ENCODE results near the gene SPTLC2.
"Not testable (repeated sequence)": the region's sequence is repeated elsewhere in the genome, so short reads cannot be mapped to it uniquely, and the experiment has no call there.

The SPTLC2 gene

DNA sequence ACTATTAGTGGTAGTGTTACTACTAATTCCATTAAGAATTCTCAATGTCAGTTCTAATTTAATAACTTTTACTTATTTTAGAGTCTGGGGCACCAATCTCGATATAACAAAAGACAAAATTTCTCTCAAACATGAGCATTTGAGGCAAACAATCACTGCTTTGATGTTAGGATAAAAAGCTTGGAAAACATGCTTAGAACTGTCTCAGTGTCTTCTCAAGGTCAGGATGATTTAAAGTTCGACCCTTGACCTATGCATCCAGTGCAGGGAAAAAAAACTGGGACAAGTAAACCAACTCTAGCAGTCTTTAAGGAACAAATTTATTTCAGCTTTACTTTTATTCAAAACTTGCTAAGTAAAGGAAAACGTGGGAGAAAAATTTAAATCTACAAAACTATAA is 31.1 kb downstream of the SPTLC2 start:
- no peak for DNase-seq

DNA sequence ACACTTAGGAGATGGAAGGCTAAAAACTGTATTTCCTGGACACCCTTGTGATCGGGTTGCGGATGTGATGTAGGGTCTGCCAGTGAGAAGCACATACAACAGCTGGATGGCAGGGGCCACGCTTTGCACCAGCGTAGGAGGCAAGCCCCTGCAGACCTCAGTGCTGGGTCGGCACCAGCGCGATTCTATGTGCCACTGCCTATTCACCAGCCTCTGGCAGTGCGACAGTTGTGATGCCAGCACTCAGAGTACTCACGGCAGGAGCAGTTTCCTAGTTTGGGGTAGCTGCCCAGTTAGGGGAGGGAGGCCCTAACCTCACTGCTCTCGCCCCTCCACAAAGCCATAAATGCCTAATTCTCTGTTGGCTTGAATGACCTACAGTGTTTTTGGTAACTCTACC is 31.6 kb downstream of the SPTLC2 start:
- no peak for DNase-seq

DNA sequence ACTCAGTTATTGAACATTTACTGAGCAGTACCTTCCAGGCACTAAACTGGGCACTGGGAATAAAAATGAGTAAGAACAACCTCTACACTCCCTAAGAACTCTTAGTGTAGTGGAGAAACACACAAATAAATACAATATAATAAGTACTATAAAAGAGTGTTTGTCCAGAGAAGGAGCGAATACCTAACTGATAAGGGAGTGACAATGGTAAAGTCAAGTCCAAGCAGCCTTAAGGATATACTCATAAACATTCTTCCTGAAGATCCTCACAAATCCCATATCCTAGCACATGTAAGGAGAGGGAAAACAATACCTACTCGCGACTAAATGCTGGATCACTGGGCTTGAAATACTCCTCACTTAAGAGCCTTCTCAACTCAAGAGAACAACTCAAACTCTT is 32.8 kb downstream of the SPTLC2 start:
- no peak for DNase-seq

DNA sequence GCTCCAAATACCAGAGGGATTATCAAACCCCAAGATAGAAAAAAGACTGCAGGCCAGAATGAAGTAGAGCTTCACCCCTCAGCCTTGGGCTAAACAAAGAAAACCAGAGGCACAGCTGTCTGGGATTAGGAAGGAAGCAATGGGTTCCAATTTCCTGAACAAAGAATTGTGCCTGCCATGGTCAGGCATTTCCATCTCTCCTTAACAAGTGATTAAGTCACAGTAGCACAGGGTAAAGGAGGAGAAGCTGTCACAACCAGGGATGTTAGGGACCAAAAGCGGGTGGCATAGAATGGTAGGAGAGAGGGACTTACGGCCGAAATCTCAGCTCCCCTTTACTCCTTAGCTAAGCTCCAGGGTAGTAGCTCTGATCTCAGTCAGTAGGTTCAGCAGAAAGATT is 33.9 kb downstream of the SPTLC2 start:
- no peak for DNase-seq

DNA sequence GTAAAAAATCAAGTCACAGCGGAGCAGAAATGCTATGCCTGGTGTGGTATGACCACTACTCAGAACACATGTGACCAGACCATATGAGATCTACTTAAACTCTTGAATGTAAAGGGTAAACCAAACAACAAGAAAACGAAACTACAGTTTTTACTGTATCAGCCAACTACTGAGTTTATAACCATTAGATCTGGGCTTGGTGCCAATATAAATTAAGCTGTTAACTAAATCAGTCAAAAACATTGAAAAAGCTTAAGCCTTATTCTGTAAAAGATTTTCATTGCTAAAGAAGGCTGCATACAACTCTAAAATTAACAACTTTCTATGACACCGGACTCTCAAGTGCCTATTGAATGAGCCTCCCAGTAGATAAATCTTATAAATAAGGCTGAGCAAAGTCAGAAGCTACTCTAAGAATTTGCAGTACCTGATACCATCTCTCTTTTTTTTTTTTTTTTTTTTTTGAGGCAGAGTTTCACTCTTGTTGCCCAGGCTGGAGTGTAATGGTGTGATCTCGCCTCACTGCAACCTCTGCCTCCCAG is 35.4 kb downstream of the SPTLC2 start:
- no peak for DNase-seq

DNA sequence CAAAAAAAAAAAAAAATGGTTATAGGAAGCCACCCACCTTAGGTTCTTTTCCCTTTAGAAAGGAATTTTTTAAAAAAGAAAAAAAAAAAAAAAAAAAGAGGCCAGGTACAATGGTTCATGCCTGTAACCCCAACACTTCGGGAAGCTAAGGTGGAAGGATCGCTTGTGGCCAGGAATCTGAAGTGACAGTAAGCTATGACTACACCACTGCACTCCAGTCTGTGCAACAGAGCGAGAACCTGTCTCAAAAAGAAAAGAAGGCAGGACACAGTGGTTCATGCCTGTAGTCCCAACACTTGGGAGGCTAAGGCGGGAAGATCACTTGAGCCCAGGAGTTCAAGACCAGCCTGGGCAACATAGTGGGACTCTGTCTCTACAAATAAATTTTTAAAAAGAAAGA is 36.0 kb downstream of the SPTLC2 start:
- DNase-seq, result no peak

DNA sequence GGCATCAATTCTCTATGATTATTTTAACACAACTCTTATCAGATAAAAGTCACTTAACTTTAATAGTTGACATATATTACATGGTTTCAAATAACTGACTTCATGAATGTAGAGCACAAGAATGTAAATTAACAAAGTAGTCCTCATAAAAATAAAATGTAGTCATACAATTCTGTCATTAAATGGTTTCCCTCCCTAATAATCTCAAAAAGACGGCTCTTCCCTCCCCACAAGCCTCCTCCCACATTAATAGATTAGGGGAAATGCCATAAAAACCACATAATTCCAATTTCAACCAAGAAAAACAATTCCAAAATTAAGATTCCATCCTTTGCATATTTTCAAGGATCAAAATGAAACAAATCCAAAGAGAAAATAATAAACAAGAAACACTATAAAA is 36.7 kb downstream of the SPTLC2 start:
- DNase-seq, result no peak

DNA sequence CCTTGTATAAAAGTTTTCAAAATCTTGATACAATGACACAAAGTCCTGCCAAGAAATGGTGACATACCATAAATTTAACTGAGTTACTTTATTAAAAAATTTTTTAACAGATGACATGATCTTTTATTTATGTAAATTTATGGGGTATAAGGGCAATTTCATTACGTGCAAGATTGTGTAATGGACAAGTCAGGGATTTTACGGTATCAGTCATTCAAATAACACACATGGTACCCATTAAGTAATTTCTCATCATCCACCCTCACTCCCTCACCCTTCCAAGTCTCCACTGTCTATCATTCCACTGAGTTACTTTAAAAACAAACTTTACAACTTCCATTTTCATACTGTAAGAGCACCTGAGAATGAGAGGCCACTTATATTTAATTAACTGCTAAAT is 37.4 kb downstream of the SPTLC2 start:
- no peak for DNase-seq

DNA sequence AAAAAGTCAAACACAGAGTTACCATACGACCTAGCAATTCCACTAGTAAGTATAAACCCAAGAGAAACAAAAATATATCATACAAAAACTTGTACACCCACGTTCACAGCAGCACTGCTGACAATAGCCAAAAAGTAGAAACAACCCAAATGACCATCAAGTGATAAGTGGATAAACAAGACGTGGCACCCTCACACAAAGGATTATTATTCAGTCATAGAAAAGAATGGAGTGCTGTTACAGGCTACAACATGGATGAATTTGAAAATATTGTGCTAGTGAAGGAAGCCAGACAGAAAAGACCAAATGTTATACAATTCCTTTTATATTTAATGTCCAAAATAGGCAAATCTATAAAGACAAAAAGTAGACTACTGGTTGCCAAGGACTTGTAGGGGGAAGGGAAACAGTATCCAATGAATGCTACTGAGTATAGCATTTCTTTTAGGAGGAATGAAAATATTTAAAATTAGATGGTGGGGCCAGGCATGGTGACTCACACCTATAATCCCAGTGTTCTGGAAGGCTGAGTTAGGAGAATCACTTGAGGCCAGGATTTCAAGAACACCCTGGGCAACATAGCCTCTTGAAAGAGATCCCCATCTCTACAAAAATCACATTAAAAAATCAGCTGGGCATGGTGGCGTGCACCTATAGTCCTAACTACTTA is 41.9 kb downstream of the SPTLC2 start:
- DNase-seq, result no peak

DNA sequence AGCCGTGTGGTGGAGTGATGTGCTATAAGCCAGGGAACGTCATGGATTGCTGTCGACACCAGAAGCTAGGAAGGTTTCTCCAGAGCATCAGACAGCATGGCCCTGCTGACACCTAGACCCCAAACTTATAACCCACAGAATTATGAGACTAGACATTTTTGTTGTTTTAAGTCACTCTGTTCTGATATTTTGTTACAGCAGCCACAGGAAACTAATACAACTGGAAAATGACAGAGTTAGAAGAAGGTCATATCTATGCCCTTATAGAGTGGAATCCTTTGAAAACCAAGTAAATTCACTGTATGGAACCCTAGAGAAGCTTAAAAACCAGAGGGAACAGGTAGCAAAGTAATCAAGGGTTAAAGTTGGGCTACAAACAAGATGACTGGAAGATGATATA is 42.5 kb downstream of the SPTLC2 start:
- DNase-seq, result no peak

DNA sequence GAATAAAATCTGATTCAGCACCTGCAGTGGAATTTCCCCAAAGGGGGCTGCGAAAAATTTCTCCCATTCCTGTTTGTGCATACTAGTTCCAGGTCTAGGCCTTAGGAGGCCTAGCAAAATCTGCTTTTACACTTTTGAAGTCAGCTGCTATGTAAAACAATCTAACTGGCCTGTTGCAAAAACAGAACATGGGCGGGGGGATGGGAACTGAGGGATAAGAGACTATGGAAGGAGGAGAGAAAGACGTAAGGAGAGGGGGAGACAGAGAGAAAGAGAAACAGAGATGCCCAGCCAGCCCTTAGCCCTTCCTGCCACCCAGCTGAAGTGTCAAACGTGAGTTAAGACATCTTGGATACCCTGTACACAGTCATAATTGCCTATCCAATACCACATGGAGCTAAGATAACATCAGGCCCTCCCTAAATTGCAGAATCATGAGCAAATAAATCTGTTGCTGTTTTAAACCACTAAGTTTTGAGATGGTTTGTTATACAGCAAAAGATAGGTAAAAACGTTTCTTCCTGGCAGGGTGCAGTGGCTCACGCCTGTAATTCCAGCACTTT is 45.6 kb downstream of the SPTLC2 start:
- DNase-seq, result no peak

DNA sequence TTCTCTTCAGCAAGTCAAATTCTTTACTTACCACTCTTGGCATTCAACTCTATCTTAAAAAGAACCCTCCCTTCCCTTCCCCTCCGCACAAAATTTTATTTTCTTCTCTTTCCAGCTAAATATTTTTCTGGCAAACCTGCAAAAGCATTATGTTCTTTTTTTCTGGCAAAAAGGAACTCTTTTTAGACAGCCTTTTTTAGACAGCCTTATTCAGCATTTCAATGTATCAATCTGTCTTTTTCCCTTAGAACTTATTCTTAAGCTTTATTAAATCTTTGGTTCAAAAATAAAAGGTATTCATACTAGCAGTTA is 50.5 kb downstream of the SPTLC2 start:
- DNase-seq, result no peak

DNA sequence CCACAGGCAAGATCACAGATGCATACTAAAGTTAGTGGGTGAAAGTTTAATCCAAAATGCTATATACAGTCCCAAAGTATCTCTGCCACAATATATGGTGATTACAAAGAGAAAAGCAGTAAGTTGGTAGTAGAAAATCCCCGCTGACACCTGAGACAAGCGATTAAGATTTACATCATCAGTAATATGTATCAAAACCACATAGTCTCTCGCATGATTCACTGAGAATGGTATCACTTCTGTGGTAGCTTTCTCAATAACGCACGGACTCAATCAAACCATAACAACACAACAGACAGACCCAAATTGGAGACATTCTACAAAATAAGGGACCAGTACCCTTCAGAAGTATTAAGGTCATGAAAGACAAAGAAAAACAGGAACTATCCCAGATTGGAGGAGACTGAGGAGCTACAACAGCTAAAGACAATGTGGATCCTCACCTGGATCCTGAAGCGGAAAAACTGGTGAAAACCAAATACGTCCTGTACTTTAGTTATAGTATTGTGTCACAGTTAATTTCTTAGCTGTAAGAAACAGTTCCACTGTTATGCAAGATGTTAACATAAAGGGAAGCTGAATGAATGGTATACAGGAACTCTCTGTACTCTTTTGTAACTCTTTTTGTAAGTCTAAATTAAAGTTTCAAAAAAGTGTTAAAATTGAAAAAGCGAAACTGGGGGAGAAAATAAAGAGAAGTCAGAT is 51.0 kb downstream of the SPTLC2 start:
- no peak for DNase-seq

DNA sequence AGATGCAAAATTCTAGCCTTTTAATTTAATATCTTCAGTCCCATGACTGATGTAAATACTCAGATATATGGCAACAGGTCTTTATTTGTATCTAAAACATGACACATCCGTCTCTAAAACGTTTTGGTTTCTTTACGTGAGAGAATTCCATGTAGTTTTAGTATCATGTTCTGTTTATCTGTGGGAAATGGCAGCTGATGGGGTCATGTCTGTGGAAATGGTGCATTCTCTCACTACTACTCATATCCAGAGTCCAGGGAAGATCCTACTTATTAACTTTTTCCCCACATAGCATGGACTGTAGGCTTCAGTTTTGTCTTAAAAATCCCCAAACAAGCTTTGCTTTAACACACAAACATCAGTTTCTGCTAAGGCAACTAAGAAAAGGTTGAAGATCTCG is 53.8 kb downstream of the SPTLC2 start:
- DNase-seq, result no peak

DNA sequence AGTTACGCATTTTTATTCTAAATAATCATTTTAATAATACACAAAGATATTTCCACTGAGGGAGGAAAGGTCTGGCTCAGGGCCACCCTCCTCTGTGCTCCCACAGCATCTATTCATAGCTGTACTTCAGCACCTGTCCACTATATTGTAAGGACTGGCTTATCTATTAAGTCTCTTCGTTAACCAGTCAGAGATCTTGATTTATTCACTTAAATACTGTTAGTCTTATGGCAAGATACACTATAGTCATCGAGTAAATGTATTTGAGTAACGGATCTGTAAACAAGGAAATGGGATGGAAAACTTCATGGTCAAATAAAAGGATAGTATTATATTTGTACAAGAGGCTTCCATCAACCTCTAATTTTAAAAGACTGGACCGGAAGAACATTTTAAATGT is 54.6 kb downstream of the SPTLC2 start:
- DNase-seq, result no peak

DNA sequence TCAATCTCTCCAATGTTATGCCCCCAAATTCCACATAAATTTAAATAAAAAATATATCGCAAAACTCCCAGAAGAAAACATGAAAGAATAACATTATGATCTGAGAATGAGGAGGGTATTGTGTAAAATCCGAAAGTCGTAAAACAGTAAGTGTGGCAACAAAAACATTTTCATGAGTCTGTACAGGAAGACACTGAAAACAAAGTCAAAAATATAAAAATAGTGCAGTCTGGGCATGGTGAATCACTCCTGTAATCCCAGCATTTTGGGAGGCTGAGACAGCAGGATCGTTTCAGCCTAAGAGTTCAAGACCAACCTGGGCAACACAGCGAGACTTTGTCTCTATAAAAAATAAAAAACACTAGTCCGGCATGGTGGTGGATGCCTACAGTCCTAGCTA is 57.1 kb downstream of the SPTLC2 start:
- DNase-seq, result no peak

DNA sequence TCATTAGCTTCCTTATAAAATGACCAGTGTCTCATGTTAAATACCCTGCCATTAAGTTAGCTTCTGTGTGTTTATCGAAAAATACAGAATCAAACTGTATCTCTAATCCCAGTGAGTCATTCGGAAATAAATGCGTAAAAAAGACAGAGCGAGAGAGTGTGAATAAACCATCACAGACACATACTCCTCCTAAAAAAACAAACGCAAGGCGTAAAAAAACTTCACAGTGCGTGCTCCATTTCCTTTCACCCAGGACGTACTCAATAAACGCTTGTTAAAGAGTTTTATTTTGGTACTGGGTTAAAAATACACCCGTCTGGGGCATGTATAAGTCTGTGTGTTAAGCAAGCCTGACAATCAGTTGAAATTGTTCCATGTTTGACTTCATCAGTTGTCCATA is 59.0 kb downstream of the SPTLC2 start:
- DNase-seq, result no peak

DNA sequence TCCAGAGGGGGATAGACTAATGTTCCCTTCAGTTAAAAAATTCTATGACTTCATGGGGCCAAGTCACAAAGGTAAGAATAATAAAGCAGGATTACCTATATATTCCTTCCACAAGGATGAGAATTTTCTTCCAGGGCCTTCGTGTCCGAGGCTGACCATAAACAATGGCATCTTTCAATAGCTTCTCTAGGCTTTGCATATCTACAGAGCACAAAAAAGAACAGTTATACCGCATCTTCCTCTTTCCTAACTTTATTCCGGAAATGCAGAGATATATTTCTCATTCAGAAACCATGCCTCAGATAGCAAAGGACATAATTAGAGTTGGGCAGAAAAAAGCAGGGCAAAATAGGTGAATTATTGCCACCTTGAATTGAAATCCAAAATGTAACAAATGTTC is 59.5 kb downstream of the SPTLC2 start:
- no peak for DNase-seq

DNA sequence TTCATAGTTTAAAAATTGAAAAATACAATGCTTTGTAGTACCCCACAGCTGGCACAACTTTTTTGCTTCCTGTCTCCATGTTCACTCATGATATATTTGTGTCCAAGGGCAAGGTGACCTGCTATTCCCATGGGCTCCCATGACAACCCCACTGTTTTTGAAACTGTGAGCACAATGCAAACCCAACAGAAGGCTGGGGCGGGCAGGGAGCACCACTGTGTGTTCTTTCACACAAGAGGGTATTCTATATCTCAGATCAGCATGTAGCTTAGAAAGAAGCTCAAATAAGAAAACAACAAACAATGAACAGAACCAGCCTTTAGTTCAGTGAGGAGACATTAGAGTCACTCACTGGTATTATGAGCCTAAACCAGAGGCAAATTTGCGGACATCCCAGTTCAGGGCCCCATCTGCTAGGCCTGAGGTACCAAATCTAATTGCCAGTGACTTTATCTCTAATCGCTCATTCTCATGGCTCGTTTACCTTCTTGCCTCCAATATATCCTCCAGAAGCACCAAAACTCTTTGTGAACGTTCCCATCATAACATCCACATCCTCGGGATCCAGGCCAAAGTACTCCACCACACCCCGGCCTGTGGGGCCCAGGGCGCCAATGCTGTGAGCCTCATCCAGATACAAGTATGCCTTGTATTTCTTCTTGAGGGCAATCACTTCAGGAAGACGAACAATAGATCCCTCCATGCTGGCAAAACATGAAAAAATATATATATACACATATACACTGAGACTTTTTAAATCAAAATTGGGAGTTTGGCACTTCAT is 61.4 kb downstream of the SPTLC2 start:
- DNase-seq, result no peak

DNA sequence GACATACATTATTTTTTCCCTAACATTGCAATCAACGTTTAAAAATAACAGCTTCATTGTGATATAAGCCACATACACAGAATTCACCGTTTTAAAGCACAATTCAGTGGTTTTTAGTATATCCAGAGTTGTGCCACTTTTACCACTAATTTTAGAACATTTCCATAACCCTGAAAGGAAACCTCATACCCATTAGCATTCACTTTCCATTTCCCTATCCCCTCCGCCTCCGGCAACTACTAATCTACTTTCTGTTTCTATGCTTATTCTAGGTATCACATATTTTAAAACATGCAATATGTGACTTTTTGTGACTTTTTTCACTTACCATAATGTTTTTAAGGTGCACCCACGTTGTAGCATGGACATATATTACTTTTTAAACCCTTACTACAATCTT is 62.2 kb downstream of the SPTLC2 start:
- peak in 1 of 2 experiments; percentile 1 for DNase-seq

DNA sequence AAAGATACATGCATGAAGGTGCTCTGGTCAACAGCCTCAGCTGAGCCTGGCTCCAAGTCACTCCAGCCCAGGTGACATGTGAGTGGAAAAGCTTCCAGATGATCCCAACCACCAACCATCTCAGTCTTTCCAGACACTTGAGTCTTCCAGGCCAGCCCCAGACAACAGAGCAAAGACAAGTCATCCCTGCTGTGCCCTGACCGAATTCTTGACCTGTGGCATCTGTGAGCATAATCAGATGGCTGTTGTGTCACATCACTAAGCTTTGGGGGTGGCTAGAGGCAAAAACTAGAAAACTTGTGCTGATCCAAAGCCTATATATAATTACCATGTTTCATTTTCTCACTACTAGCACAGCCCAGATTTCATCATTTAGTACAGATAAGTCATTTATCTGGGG is 67.0 kb downstream of the SPTLC2 start:
- DNase-seq, result no peak

DNA sequence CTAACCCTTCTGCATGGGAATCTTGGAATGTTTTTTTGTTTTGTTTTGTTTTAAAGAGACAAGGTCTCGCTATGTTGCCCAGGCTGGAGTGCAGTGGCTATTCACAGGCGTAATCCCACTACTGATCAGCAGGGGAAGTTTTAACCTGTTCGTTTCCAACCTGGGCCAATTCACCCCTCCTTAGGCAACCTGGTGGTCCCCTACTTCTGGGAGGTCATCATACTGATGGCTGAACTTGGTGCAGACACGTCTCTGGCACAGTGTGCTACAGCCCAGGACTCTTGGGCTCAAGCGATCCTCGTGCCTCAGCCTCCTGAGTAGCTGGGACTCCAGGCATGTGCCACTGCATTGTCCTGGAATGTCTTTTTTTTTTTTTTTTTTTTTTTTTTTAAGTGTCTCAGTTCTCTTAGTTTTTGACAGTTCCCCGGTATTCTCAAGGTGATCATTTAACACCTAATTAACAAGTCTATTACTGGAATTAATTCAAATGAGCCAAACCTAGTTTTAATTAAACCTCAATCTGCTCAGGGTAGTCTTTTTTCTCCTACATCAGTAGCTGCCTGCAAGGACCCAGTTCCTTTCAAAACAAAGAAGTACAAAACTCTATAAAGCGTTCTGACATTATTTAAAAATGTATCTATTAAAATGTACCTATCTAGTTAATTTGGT is 68.8 kb downstream of the SPTLC2 start:
- DNase-seq, result no peak

DNA sequence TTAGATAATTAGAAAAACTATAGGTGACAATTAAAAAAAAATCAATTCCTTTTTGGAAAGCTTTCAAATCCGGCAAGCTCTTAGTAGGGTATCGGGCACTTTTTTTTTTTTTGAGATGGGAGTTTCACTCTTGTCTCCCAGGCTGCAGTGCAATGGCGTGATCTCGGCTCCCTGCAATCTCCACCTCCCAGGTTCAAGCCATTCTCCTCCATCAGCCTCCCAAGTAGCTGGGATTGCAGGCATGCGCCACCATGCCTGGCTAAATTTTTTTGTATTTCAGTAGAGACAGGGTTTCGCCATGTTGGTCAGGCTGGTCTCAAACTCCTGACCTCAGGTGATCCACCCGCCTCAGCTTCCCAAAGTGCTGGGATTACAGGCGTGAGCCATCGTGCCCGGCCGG is 71.3 kb downstream of the SPTLC2 start:
- DNase-seq, result not testable (repeated sequence)

Measured in activated CD4-positive, alpha-beta T cell treated with anti-CD3 and anti-CD28 coated beads, Interleukin-2, amount 50 U/mL, for 4 hours (primary cell).